Parathyroid adenoma (tissue), 2 donors: ENCODE measurements around the gene CRMP1.

Experiments
- H2AFZ ChIP-seq: fragments of 300-600 bp; sonication (generic); one replicate; pipeline ENCODE4 v1.7.0; 2017; ENCODE audit warnings: antibody characterized with exemption, mild to moderate bottlenecking
- H3K27ac ChIP-seq: fragments of 300-600 bp; sonication (generic); one replicate; pipeline ENCODE4 v1.7.0; 2017
- H3K27me3 ChIP-seq: fragments of 300-600 bp; sonication (generic); one replicate; pipeline ENCODE4 v1.7.0; 2017; ENCODE audit warnings: low read length; ENCODE audit not compliant: control insufficient read depth, insufficient read depth
- H3K36me3 ChIP-seq: fragments of 300-600 bp; sonication (generic); one replicate; pipeline ENCODE4 v1.7.0; 2017; ENCODE audit warnings: low read length; ENCODE audit not compliant: control insufficient read depth, insufficient read depth
- H3K4me1 ChIP-seq: fragments of 300-600 bp; sonication (generic); one replicate; pipeline ENCODE4 v1.7.0; 2017; ENCODE audit warnings: control low read depth
- H3K4me2 ChIP-seq: fragments of 300-600 bp; sonication (generic); one replicate; pipeline ENCODE4 v1.7.0; 2017; ENCODE audit warnings: low read length
- H3K4me3 ChIP-seq: fragments of 300-600 bp; sonication (generic); one replicate; pipeline ENCODE4 v1.7.0; 2017; ENCODE audit warnings: low read depth, low read length
- H3K79me2 ChIP-seq: fragments of 300-600 bp; sonication (generic); one replicate; pipeline ENCODE4 v1.7.0; 2017; ENCODE audit warnings: control low read depth
- H3K9ac ChIP-seq: fragments of 300-600 bp; sonication (generic); one replicate; pipeline ENCODE4 v1.7.0; 2017; ENCODE audit warnings: mild to moderate bottlenecking
- H3K9me3 ChIP-seq: fragments of 300-600 bp; sonication (generic); one replicate; pipeline ENCODE4 v1.7.0; 2017; ENCODE audit warnings: low read length; ENCODE audit not compliant: control insufficient read depth
- TF ChIP-seq, protein P1 (sequence below): fragments of 300-600 bp; sonication (generic); IDR thresholded peaks from one replicate; pipeline ENCODE4 v1.7.0; 2017; ENCODE audit warnings: antibody characterized with exemption, mild to moderate bottlenecking
- donor health status: primary hyperparathyroidism.

Gene CRMP1

DNA sequence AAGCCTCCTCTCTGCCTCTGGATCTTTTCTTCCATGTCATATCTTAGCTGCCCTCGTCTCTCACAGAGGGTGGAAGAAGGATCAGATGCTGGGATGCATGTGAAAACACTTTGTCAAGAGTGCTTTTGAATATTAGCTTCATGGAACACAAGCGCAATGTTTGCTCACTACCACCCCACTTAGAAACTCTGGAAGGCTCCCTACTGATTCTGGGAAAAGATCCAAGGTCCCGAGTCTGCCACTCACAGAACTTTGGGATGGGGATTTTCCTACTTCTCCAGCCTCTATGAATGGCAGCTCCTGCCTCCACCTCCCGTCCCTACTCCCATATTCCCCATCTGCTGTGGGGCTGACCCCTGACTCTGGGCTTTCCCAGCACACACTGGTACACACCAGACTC, 40.2 kb upstream of the CRMP1 start:
- Histone ChIP-seq H3K4me1 (no peaks in the 10 kb centered on the region), H3K9ac (no peak overlapping the region), H3K4me3 (no peak overlapping the region), H3K36me3 (no peaks in the 10 kb centered on the region), H3K27ac (no peak overlapping the region), H2AFZ (no peak overlapping the region), H3K9me3 (no peaks in the 10 kb centered on the region), H3K27me3 (no peaks in the 10 kb centered on the region), H3K79me2 (no peaks in the 10 kb centered on the region), H3K4me2 (no peak overlapping the region)
- TF ChIP-seq, protein P1, sequence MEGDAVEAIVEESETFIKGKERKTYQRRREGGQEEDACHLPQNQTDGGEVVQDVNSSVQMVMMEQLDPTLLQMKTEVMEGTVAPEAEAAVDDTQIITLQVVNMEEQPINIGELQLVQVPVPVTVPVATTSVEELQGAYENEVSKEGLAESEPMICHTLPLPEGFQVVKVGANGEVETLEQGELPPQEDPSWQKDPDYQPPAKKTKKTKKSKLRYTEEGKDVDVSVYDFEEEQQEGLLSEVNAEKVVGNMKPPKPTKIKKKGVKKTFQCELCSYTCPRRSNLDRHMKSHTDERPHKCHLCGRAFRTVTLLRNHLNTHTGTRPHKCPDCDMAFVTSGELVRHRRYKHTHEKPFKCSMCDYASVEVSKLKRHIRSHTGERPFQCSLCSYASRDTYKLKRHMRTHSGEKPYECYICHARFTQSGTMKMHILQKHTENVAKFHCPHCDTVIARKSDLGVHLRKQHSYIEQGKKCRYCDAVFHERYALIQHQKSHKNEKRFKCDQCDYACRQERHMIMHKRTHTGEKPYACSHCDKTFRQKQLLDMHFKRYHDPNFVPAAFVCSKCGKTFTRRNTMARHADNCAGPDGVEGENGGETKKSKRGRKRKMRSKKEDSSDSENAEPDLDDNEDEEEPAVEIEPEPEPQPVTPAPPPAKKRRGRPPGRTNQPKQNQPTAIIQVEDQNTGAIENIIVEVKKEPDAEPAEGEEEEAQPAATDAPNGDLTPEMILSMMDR: no peak

GRCh38 chr4:5932035-5932568, 39.2 kb upstream of the CRMP1 start:
- Histone ChIP-seq H3K4me1 (no peaks in the 10 kb centered on the region), H3K4me2 (no peak overlapping the region), H3K9ac (no peak overlapping the region), H2AFZ (no peak overlapping the region), H3K79me2 (no peaks in the 10 kb centered on the region), H3K27ac (no peak overlapping the region), H3K4me3 (no peak overlapping the region), H3K9me3 (no peaks in the 10 kb centered on the region), H3K27me3 (no peaks in the 10 kb centered on the region), H3K36me3 (no peaks in the 10 kb centered on the region)
- TF ChIP-seq, protein P1: no peak

DNA sequence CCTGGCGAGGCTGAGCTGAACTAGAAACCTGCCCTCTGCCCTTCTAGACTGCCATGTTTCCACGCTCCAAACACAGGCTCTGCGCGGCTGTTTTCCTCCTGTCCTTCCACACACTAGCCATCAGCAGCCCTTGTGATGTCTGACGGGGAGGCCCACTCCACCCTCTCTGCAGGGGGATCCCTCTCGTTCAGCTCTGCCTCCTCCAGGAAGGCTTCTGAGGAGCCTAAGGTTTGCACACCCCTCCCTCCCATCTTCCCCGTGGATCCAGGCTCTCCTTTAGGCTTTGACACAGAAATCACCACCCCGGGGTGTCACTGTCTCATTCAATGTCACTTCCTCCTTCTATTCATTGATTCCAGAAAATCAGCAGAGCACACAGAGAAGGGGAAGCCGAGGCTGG, 38.6 kb upstream of the CRMP1 start:
- H3K27me3 ChIP-seq: no peaks in the 10 kb centered on the region
- H3K9ac ChIP-seq: no peak overlapping the region
- H3K9me3 ChIP-seq: no peaks in the 10 kb centered on the region
- TF ChIP-seq, protein P1: no peak
- no peaks in the 10 kb centered on the region for H3K36me3 ChIP-seq
- no peak overlapping the region for H3K27ac ChIP-seq
- no peaks in the 10 kb centered on the region for H3K79me2 ChIP-seq
- H3K4me2 ChIP-seq: no peak overlapping the region
- H2AFZ ChIP-seq: no peak overlapping the region
- no peak overlapping the region for H3K4me3 ChIP-seq
- H3K4me1 ChIP-seq: no peaks in the 10 kb centered on the region

GRCh38 chr4:5930876-5931275, 38.0 kb upstream of the CRMP1 start:
- Histone ChIP-seq H3K27ac (no peak overlapping the region), H3K79me2 (no peaks in the 10 kb centered on the region), H3K36me3 (no peaks in the 10 kb centered on the region), H3K9me3 (no peaks in the 10 kb centered on the region), H3K9ac (no peak overlapping the region), H3K4me3 (no peak overlapping the region), H3K4me2 (no peak overlapping the region), H3K27me3 (no peaks in the 10 kb centered on the region), H2AFZ (no peak overlapping the region), H3K4me1 (no peaks in the 10 kb centered on the region)
- TF ChIP-seq, protein P1: no peak

GRCh38 chr4:5930456-5930855, 37.6 kb upstream of the CRMP1 start:
- H3K79me2 ChIP-seq: no peaks in the 10 kb centered on the region
- H3K27ac ChIP-seq: no peak overlapping the region
- TF ChIP-seq, protein P1: no peak
- no peak overlapping the region for H3K9ac ChIP-seq
- H3K4me1 ChIP-seq: no peaks in the 10 kb centered on the region
- no peak overlapping the region for H2AFZ ChIP-seq
- no peaks in the 10 kb centered on the region for H3K9me3 ChIP-seq
- H3K4me3 ChIP-seq: no peak overlapping the region
- H3K4me2 ChIP-seq: no peak overlapping the region
- H3K27me3 ChIP-seq: no peaks in the 10 kb centered on the region
- no peaks in the 10 kb centered on the region for H3K36me3 ChIP-seq
